Hematopoietic multipotent progenitor cell treated with erythropoietin and hydrocortisone succinate and interleukin-3 and kit ligand, for 8 days (in vitro differentiated cells): ENCODE results near the gene PRR12.
A peak's percentile ranks its signal among the peaks of the same experiment; 100 is the strongest.

ENCODE experiments used
- DNase-seq: peaks from one replicate; pipeline ENCODE4 v3.0.0-alpha.2; 2015

PRR12 gene

GRCh38 chr19:49590971-49591730 lies at the start of gene PRR12:
Gene PRR12 (plus strand): TSS chr19:49591182. CDS start chr19:49591655, 473 bp downstream.
- DNase-seq = peak; percentile 83

GRCh38 chr19:49541914-49542313 lies 49.1 kb upstream of the PRR12 start:
- DNase-seq = no peak

- no peak for DNase-seq
These were observed 48.5 kb upstream of the PRR12 start for GRCh38 chr19:49542446-49542845.

GRCh38 chr19:49543032-49543431 lies 48.0 kb upstream of the PRR12 start:
- no peak for DNase-seq

- DNase-seq = no peak
These were observed 46.8 kb upstream of the PRR12 start for GRCh38 chr19:49544154-49544553.

GRCh38 chr19:49546825-49547565 lies 44.0 kb upstream of the PRR12 start:
- DNase-seq = peak; percentile 88

- DNase-seq = peak; percentile 25
These were observed 41.9 kb upstream of the PRR12 start for GRCh38 chr19:49549045-49549444.

- DNase-seq = no peak
These were observed 39.5 kb upstream of the PRR12 start for GRCh38 chr19:49551531-49551930.

GRCh38 chr19:49552749-49553148 lies 38.2 kb upstream of the PRR12 start:
- no peak for DNase-seq

- no peak for DNase-seq
These were observed 37.3 kb upstream of the PRR12 start for GRCh38 chr19:49553451-49554271.

- DNase-seq = no peak
These were observed 36.2 kb upstream of the PRR12 start for GRCh38 chr19:49554701-49555181.

GRCh38 chr19:49555600-49556411 lies 35.2 kb upstream of the PRR12 start:
- DNase-seq = peak; percentile 53

GRCh38 chr19:49556412-49557398 lies 34.3 kb upstream of the PRR12 start:
- DNase-seq = no peak

GRCh38 chr19:49557641-49558325 lies 33.2 kb upstream of the PRR12 start:
- no peak for DNase-seq

- no peak for DNase-seq
These were observed 32.4 kb upstream of the PRR12 start for GRCh38 chr19:49558591-49558990.

- DNase-seq = no peak
These were observed 31.5 kb upstream of the PRR12 start for GRCh38 chr19:49559443-49559842.

GRCh38 chr19:49559928-49560327 lies 31.1 kb upstream of the PRR12 start:
- DNase-seq = no peak

- DNase-seq = no peak
These were observed 30.6 kb upstream of the PRR12 start for GRCh38 chr19:49560358-49560900.

- peak; percentile 63 for DNase-seq
These were observed 26.4 kb upstream of the PRR12 start for GRCh38 chr19:49564616-49565045.

GRCh38 chr19:49565261-49565660 lies 25.7 kb upstream of the PRR12 start:
- DNase-seq = peak; percentile 52
